Activated CD4-positive, alpha-beta T cell treated with anti-CD3 and anti-CD28 coated beads for 48 hours (primary cell): ENCODE measurements around the gene PRPF8.
"Not testable (repeated sequence)": the region's sequence is repeated elsewhere in the genome, so short reads cannot be mapped to it uniquely, and the experiment has no call there.

ENCODE experiments used
- DNase-seq: peaks from one replicate; pipeline ENCODE4 v3.0.0-alpha.2; 2020

Gene PRPF8

DNA sequence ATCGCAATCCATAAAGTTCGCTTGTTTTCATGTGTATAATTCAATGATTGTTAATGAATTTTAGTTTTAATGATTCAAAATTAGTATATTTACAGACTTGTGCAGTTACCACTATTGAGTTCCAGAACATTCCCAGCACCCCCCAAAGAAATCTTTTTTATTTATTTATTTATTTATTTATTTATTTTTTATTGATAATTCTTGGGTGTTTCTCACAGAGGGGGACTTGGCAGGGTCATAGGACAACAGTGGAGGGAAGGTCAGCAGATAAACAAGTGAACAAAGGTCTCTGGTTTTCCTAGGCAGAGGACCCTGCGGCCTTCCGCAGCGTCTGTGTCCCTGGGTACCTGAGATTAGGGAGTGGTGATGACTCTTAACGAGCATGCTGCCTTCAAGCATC lies 3.7 kb upstream of the PRPF8 start:
- DNase-seq = not testable (repeated sequence)

- no peak for DNase-seq
Observed at GRCh38 chr17:1686086-1686485, 1.4 kb upstream of the PRPF8 start.

DNA sequence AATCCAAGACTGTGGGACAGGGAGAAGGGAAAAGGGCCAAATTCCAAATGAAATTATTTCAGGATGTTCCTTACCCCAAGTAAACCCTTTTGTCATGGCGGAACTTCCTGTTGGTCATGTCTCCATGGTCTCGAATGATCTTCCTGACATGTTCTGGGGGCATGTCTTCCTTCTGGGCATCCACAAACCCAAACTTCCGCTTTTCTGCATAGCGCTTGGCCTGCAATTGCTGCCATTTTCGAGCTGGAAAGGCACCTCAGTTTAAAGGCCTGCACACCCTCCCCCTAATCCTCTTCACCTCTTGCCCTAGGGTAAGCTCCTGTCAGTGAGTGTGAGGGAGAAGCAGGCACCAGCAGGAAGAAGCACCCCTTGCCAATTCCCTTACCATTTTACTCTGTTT lies 1.2 kb downstream of the PRPF8 start:
- no peak for DNase-seq

DNA sequence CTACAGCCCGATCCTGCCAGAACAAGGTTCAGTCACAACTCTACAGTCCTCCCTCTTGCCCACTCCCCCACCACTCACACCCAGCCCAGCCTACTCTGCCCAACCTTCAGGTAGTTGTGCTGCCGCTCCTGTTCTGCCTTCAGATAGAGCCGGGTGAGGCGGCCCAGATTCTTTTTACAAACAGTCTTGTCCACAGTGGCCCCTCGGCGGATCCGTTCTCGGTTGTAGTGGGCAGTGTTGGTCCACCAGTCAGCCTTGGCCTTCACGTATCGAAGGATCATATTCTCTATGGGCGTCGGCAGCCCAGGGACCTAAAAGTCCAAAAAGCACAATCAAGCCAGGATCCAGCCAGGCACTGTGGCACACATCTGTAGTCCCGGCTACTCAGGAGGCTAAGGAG lies 8.3 kb downstream of the PRPF8 start:
- no peak for DNase-seq

GRCh38 chr17:1673041-1673785 lies 11.5 kb downstream of the PRPF8 start:
- DNase-seq = no peak

GRCh38 chr17:1663934-1664333 lies 20.7 kb downstream of the PRPF8 start:
- not testable (repeated sequence) for DNase-seq

DNA sequence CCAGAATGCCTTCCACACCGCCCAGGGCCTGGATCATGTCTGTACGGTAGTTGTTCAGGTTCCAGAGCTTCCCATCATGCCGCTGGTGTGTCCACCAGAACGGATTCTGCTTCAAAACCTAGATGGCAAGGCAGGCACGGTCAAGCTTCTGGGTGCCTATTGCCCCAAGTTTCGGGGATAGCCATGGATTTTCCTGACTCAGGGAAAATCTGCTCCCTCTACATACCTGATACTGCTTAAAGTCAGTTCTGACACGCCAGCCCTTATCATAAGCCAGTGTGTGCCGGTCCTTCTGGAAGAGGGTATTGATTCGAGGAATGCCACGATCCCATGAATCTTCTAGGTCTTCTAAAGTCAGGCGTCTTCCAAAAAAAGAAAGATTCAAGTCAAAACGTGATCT lies 23.6 kb downstream of the PRPF8 start:
- no peak for DNase-seq

- DNase-seq = no peak
Observed at GRCh38 chr17:1658100-1658499, 26.6 kb downstream of the PRPF8 start.

DNA sequence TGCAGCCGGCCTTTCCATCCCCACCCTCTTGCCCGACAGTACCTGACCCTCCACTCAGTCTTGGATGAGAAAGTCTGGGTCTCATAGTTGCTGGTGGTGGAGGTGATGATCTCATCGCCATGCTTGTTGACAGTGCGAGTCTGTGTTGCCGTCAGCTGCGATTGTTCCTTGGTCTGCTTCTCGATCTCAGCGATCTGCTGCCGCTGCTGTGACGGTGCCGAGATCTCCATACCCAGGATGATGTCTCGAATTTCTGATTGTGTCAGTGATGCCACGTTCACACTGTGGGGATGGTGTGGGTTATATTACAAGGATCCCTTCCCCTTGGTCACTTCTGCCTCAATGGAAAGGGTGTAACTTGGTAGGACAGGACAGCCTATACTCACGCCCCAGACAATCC lies 30.9 kb downstream of the PRPF8 start:
- no peak for DNase-seq

DNA sequence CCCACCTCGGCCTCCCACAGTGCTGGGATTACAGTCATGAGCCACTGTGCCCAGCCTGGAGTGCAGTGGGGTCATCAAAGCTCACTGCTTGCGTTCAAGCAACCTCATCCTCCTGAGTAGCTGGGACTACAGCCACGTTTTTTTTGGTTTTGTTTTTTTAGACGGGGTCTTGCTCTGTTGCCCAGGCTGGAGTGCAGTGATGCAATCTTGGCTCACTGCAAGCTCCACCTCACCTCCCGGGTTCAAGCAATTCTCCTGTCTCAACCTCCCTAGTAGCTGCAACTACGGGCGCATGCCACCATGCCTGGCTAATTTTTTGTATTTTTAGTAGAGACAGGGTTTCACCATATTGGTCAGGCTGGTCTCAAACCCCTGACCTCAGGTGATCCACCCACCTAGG lies 31.9 kb downstream of the PRPF8 start:
- not testable (repeated sequence) for DNase-seq

GRCh38 chr17:1651559-1651844 lies 33.2 kb downstream of the PRPF8 start:
- no peak for DNase-seq

- no peak for DNase-seq
Observed at GRCh38 chr17:1650731-1651558, 33.7 kb downstream of the PRPF8 start.

GRCh38 chr17:1649844-1650501 lies 34.7 kb downstream of the PRPF8 start, which contains the start of gene RILP:
Gene RILP, minus strand, starts transcription at chr17:1649866. Its CDS starts 62 bp downstream, at chr17:1649804.
- peak; percentile 27 for DNase-seq

- DNase-seq = peak; percentile 95
Observed at GRCh38 chr17:1648963-1649843, 35.5 kb downstream of the PRPF8 start.

DNA sequence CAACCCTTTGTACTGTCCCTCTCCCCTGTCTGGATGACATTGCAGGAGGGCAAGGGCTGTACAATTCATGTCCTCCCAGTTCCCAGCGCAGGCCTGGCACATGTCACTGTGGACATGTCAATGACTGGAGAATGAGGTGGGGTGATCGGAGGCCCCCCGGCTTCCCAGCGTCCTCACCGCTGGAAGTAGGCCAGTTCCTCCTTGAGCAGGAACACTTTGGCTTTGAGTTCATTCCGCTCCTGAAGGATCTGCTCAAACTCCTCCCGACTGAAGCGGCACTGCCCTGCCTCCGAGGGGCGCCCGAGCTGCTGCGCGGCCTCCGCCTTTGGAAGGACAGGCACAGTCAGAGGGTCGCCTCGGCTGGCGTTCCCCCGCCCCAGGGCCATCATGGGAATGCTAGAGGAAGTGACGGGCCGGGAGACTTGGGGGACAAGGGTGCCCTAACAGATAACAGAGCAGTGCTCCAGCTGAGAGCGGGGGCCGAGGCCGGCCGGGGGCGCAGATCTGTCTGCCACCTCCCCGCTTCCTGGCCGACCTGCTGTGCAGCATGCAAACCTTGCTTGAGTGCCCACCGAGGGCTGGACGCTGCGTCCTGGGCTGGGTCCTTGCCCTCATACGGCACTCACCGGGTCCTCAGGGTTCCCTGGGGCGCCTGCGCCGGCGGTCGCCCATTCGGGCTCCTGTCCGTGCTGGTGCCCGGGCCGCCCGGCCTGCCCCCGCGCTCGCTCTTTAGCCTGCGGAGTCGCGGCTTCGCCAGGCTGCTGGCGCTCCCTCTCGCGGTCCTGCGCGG lies 36.3 kb downstream of the PRPF8 start:
- DNase-seq = no peak

DNA sequence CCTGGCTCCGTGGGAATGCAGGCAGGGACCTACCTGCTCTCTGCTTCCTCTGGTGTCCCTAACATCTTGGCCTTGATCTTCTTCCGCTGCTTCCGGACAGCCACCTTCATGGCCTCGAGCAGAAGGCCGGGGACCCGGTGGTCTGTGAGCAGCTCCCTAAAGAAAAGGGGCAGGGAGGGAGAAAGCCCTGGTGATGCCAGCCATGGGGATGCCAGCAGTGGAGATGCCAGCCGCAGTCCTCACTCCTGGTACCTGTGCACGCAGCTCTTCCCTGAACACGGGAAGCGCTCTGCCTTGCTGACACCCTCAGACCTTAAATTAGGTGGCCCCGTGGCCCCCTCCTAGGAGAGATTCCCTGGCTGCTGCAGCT lies 36.9 kb downstream of the PRPF8 start:
- no peak for DNase-seq

DNA sequence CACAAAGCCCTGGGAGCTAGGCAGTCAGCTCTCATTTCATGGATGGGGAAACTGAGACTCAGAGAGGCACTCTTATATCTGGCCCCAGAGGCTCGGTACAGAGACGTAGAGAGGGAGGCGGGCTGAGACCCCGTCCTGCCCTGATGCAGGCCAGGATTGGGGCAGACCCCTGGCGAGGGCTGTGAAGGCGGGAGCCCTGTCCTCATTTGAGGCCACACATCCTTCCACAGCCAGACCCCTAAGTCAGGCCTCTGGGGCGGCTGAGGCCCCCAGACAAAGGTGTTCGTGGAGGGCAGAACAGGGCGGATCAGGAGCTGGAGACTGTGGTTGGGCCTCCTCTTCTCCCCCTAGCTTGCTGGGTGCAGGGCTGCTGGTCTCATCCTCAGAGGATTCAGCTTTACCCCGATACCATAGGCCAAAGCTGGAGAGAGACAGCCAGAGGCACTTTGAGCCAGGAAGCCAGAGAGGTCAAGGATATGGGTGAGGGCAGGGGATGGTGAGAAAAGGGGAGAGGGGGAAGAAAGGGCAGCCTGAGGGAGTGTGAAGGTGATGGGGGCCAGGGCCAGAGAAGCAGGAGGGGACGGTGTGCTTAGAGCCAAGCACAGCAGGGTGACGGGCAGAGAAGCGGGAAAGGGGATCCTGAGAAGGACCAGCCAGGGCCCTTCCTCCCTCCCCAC lies 38.3 kb downstream of the PRPF8 start:
- DNase-seq = no peak

DNA sequence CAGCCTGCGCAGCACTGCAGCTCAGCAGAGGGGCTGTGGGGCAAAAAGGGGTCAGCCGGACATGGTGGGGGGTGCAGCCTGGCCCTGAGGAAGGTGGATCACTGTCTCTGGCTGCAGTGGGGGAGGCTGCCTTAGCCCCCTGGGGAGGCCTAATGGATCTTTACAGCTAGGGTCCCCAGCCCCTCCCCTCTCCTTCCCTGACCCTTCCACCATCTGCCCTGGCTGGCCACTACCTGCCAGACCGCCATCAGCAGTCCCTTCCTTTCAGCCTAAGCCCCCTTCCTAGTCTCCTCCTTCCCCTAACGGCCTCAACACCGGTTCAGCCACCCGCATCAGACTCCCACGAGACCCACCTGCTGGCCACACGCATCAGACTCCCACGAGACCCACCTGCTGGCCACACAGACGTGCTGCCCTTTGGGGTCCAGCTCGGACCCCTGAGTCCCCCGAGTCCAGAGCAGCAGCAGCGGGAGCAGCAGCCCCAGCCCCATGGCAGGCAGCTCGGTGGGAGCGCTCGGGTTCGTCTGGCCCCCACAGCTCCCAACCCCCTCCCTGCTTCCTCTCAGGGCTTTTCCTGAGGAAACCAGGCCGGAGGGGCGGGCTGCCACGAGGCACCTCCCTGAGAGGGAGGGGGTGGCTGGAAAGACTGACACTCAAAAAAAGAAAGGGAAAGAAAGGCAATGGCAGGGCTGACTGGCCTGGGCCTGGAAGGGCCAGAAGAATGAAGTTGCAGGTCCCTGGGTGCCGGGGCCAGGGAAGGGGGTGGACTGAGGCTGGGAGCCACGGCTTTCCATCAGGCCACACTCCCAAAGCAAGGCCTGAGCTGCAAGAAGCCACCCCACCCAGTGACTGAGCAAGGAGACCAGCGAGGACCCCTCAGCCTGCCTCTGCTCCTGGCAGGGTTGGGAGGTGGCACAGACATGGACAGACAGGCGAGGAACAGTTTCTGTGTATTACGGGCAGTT lies 39.2 kb downstream of the PRPF8 start, which contains the start of gene SCARF1:
Gene SCARF1 (minus strand): TSS at position 526 of the 965 bp plus-strand sequence. CDS start 35 bp downstream, at position 491.
- DNase-seq = no peak

- peak; percentile 61 for DNase-seq
Observed at GRCh38 chr17:1644493-1645206, 40.0 kb downstream of the PRPF8 start.
